Measurements from ENCODE around the gene HDGF. TPM values are rescaled to one million over a fixed set of nuclear protein-coding genes. Genes with fewer than 3 reads are reported as not detected.

HDGF gene
- total RNA-seq, 1 donor: 177 TPM

DNA sequence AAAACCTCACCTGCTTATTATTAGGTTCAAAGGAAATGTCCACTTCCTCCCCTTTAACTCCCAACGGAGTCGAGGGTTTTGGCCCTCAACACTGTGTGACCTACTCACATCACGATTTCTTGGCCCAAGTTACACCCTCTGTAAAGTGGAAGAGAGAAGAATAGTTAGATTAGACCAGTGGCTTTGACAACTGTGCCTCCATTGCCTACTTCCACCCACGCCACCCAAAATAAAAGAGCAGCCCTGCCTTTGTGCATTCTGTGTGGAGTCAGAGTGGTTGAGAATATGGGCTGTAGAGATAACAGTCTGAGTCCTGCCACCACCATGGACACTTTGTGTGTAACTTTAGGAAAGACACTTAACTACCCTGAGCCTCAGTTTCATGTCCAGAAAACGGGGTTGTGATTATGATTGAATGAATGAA, 4.1 kb upstream of the HDGF start:
- no peak overlapping the region for H3K4me2 ChIP-seq (ENCODE audit: insufficient read depth, low read length)
- H2AFZ ChIP-seq (ENCODE audit: low read length): no peak overlapping the region
- peaks cover 10% of the 10 kb centered on the region for H3K4me1 ChIP-seq (ENCODE audit: insufficient read depth, low read length)
- no peaks in the 10 kb centered on the region for H4K20me1 ChIP-seq (ENCODE audit: insufficient read depth, low read length)
- H3K36me3 ChIP-seq (ENCODE audit: insufficient read depth, low read length): peaks cover 4% of the 10 kb centered on the region
- H3K27ac ChIP-seq (ENCODE audit: low read depth, low read length): no peak overlapping the region
- peaks cover 22% of the 10 kb centered on the region for H3K79me2 ChIP-seq (ENCODE audit: insufficient read depth, low read length)
- no peak for DNase-seq (ENCODE audit: insufficient read length, low spot score, missing footprints)
- no peaks in the 10 kb centered on the region for H3K27me3 ChIP-seq (ENCODE audit: insufficient read depth, low read length)
- H3K4me3 ChIP-seq (ENCODE audit: insufficient read depth, low read length): no peak overlapping the region
- H3K9me3 ChIP-seq (ENCODE audit: low read depth, low read length): no peaks in the 10 kb centered on the region
- no peak for TF ChIP-seq CTCF (IDR thresholded peaks at IDR 0.05; ENCODE audit: extremely low read depth, low read depth, low read length)

GRCh38 chr1:156754219-156754618, 2.7 kb upstream of the HDGF start:
- Histone ChIP-seq H3K27ac (ENCODE audit: low read depth, low read length) (no peak overlapping the region), H3K79me2 (ENCODE audit: insufficient read depth, low read length) (peaks cover 35% of the 10 kb centered on the region), H3K36me3 (ENCODE audit: insufficient read depth, low read length) (peaks cover 4% of the 10 kb centered on the region), H4K20me1 (ENCODE audit: insufficient read depth, low read length) (no peaks in the 10 kb centered on the region), H3K27me3 (ENCODE audit: insufficient read depth, low read length) (no peaks in the 10 kb centered on the region), H3K4me2 (ENCODE audit: insufficient read depth, low read length) (no peak overlapping the region), H3K4me1 (ENCODE audit: insufficient read depth, low read length) (peaks cover 19% of the 10 kb centered on the region), H3K4me3 (ENCODE audit: insufficient read depth, low read length) (no peak overlapping the region), H3K9me3 (ENCODE audit: low read depth, low read length) (no peaks in the 10 kb centered on the region), H2AFZ (ENCODE audit: low read length) (no peak overlapping the region)
- TF ChIP-seq CTCF (IDR thresholded peaks at IDR 0.05; ENCODE audit: extremely low read depth, low read depth, low read length): no peak
- DNase-seq (ENCODE audit: insufficient read length, low spot score, missing footprints): no peak

- Histone ChIP-seq H3K4me2 (ENCODE audit: insufficient read depth, low read length) (peak overlapping the region; percentile 95), H3K27ac (ENCODE audit: low read depth, low read length) (peak overlapping the region; percentile 67), H3K4me3 (ENCODE audit: insufficient read depth, low read length) (peak overlapping the region; percentile 85), H3K9me3 (ENCODE audit: low read depth, low read length) (no peaks in the 10 kb centered on the region), H3K4me1 (ENCODE audit: insufficient read depth, low read length) (peaks cover 32% of the 10 kb centered on the region), H2AFZ (ENCODE audit: low read length) (no peak overlapping the region), H3K36me3 (ENCODE audit: insufficient read depth, low read length) (peaks cover 4% of the 10 kb centered on the region), H3K79me2 (ENCODE audit: insufficient read depth, low read length) (peaks cover 48% of the 10 kb centered on the region), H4K20me1 (ENCODE audit: insufficient read depth, low read length) (no peaks in the 10 kb centered on the region), H3K27me3 (ENCODE audit: insufficient read depth, low read length) (no peaks in the 10 kb centered on the region)
- TF ChIP-seq CTCF (IDR thresholded peaks at IDR 0.05; ENCODE audit: extremely low read depth, low read depth, low read length): no peak
- no peak for DNase-seq (ENCODE audit: insufficient read length, low spot score, missing footprints)
These were observed 1.5 kb upstream of the HDGF start for GRCh38 chr1:156752843-156753482.

- H3K27ac ChIP-seq (ENCODE audit: low read depth, low read length): peak overlapping the region; percentile 67
- H3K4me3 ChIP-seq (ENCODE audit: insufficient read depth, low read length): peak overlapping the region; percentile 85
- peaks cover 4% of the 10 kb centered on the region for H3K36me3 ChIP-seq (ENCODE audit: insufficient read depth, low read length)
- H3K4me1 ChIP-seq (ENCODE audit: insufficient read depth, low read length): peaks cover 41% of the 10 kb centered on the region
- H3K4me2 ChIP-seq (ENCODE audit: insufficient read depth, low read length): peak overlapping the region; percentile 95
- H2AFZ ChIP-seq (ENCODE audit: low read length): peak overlapping the region; percentile 87
- TF ChIP-seq CTCF (IDR thresholded peaks at IDR 0.05; ENCODE audit: extremely low read depth, low read depth, low read length): no peak
- H3K79me2 ChIP-seq (ENCODE audit: insufficient read depth, low read length): peaks cover 57% of the 10 kb centered on the region
- no peaks in the 10 kb centered on the region for H4K20me1 ChIP-seq (ENCODE audit: insufficient read depth, low read length)
- peak; percentile 99 for DNase-seq (ENCODE audit: insufficient read length, low spot score, missing footprints)
- H3K27me3 ChIP-seq (ENCODE audit: insufficient read depth, low read length): no peaks in the 10 kb centered on the region
- no peaks in the 10 kb centered on the region for H3K9me3 ChIP-seq (ENCODE audit: low read depth, low read length)
These were observed 444 bp upstream of the HDGF start for GRCh38 chr1:156751757-156752481.

Data from osteoblast (primary cell).